ENCODE results near the gene LAMC1.

DNA sequence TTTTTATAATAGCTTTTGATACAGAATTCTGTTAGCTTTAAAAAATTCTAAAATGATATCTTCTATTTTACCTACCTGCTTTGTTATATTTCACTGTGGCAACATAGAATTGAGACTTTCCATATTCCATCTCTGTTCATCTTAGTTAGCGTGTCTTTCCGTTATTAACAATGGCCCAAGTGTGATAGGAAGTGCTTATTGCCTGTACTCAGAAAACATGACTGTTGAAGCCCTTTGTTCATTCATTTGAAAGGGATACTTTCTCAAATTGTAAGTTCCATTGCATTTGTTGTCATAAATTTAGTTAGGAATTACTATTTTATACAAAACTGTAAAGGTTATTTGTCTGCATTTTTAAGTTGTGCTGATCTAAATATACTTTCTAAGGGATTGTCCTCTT lies 73.1 kb downstream of the LAMC1 start:
- TF ChIP-seq, protein P1, sequence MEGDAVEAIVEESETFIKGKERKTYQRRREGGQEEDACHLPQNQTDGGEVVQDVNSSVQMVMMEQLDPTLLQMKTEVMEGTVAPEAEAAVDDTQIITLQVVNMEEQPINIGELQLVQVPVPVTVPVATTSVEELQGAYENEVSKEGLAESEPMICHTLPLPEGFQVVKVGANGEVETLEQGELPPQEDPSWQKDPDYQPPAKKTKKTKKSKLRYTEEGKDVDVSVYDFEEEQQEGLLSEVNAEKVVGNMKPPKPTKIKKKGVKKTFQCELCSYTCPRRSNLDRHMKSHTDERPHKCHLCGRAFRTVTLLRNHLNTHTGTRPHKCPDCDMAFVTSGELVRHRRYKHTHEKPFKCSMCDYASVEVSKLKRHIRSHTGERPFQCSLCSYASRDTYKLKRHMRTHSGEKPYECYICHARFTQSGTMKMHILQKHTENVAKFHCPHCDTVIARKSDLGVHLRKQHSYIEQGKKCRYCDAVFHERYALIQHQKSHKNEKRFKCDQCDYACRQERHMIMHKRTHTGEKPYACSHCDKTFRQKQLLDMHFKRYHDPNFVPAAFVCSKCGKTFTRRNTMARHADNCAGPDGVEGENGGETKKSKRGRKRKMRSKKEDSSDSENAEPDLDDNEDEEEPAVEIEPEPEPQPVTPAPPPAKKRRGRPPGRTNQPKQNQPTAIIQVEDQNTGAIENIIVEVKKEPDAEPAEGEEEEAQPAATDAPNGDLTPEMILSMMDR (IDR thresholded peaks at IDR 0.05), result no peak
- no peak for TF ChIP-seq POLR2A (IDR thresholded peaks at IDR 0.05)
- TF ChIP-seq POLR2AphosphoS5 (IDR thresholded peaks at IDR 0.05), result no peak
- TF ChIP-seq EP300 (IDR thresholded peaks at IDR 0.05), result no peak
